Dedifferentiated amniotic fluid mesenchymal stem cell (primary cell): ENCODE data around the gene DCTN2.
"Not testable (repeated sequence)": the region's sequence is repeated elsewhere in the genome, so short reads cannot be mapped to it uniquely, and the experiment has no call there.

Source experiments
- DNase-seq: peaks from one replicate; pipeline ENCODE4 v3.0.0-alpha.2; 2016; ENCODE audit errors: extremely low spot score

DCTN2 gene

DNA sequence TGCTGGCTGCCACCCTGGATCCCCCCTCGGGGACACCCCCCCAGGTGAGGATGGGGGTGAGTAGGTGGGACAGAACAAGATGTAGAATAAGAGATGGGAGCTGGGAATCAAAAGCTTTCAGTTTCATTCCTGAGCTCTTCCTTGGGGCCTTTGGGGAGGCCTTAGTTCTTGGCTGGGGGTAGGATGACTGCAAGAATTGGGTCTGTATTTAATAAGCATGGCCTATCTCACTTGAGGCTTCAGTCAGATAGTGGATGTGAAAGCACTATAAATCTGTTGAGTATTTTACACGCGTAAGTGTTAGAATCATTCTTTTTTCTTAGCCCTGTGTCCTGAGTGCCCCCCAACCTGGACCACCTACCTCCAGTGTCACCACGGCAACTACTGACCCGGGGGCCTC lies 19.8 kb downstream of the DCTN2 start:
- no peak for DNase-seq

DNA sequence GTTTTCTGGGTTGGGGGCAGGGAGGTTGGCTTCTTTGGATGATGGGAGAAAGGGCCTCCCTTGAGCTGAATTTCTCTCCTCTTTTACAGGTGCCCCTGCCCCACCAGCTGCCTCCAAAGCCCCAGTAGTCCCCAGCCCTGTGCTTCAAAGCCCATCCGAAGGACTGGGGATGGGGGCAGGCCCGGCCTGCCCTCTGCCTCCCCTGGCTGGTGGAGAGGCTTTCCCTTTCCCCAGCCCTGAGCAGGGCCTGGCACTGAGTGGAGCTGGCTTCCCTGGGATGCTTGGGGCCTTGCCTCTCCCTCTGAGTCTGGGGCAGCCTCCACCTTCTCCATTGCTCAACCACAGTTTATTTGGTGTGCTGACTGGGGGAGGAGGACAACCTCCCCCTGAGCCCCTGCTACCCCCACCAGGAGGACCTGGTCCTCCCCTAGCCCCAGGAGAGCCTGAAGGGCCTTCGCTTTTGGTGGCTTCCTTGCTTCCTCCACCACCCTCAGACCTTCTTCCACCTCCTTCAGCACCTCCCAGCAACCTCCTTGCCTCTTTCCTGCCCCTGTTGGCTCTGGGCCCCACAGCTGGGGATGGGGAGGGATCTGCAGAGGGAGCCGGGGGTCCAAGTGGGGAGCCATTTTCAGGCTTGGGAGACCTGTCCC lies 20.4 kb downstream of the DCTN2 start:
- DNase-seq, result no peak

GRCh38 chr12:57525615-57526383 lies 21.2 kb downstream of the DCTN2 start:
- no peak for DNase-seq

- no peak for DNase-seq
Measured at GRCh38 chr12:57524814-57525614, 22.0 kb downstream of the DCTN2 start.

DNA sequence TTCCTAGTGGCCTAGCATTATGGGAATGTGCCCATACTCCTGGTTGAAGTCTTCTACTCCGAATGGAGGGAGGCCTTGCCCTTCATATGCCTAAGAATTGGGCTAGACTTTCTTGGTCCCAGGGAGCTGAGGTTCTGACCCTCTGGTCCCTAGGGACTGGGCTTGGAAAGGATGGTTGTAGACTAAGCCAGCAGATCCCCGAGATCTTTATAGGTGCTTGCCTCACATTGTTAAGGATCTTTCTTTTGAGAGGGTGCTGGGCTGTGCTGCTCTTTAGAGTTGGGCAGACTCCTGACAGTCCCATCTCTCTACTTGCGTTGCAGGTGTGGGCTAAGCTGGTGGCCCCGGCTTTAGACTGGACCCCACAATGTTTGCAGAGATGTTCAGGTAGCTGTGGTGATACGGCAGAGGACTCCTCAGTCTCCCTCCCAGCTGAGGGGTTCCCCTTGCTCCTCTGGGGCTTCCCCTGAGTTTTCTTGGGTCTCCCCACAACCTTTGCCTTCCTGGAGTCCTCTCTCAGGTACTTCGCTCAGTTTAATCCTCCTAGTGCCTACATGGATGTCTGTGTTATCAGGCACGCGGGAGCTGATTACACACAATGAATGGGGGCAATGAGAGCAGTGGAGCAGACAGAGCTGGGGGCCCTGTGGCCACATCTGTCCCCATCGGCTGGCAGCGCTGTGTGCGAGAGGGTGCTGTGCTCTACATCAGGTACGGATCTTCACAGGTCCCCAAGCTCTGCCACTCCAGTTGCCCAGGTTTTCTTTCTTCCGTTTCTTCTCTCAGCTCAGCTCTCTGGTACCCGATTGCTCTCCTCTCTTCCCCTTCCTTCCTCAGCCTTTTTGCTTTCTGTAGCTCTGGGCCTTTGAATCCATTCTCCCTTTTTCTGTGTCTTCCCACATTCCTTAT lies 23.0 kb downstream of the DCTN2 start:
- no peak for DNase-seq

- DNase-seq, result peak; percentile 36
Measured at GRCh38 chr12:57522887-57523705, 23.9 kb downstream of the DCTN2 start.

- DNase-seq, result peak; percentile 77
Measured at GRCh38 chr12:57522011-57522886, 24.7 kb downstream of the DCTN2 start, which contains the start of gene MBD6. Gene MBD6, plus strand, starts transcription at chr12:57522824. Its CDS starts 1,480 bp downstream, at chr12:57524304.

DNA sequence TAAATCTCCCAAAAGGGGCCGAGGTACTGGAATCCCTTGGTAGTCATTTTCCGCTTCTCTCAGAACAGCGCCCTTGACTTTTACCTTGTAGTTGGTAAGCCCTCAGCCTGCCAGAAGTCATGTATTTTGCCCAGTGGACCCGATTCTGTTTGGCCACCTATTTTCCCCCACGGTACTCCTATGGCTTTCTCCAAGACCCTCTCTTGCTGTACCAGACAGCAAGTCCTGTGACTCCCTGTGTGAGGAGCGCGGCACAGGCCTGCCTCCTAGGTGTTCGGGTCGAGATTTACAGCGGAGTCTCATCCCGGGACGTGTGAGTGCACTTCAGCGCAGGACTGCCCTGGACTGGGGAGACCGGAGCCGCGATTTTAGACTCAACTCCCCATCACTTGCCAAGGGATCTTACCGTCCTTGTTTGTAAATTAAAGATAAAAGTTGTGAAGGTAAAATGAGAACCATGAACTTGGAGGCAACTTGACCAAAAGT lies 25.4 kb downstream of the DCTN2 start:
- DNase-seq, result no peak

DNA sequence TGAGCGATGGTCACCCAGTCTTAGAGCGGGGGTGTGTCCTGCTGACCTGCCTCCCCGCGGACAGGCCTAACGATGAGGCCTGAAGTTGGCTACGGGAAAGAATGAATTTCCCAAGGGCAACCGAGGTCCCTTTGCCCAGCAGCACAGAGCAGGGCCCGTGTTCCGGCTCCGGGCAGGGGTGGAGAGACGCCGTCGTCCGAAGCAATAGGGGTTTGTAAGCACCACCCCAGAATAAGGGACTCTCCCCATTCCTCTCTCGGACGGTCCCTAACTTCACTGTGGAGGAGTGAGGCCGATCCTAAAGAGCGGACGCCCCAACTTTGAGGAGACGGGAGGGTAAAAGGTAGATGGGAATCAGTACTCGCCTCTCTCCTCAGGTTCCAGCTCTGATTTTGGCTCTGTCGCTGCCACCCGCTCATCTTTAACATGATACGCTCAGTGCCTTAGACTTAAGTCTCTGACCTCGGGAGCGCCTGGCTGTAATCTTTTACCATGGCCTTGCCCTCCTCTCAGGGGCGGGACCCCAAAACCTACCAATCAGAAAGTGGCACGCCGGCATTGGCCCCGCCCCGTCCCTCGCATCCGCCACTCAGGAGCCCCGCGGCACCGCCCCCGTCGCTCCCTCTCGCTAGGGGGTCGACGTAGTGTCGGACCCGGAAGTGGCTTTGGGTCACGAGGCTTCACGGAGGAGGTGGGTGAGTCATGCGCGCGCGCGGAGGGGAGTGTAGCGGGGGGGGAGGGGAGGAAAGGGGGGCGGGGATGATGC lies 26.8 kb downstream of the DCTN2 start, which contains the start of gene DDIT3:
TSS of gene DDIT3 (minus strand) at position 462 of the 766 bp plus-strand sequence. CDS start 3,108 bp downstream, outside the sequence.
- peak; percentile 99 for DNase-seq

- no peak for DNase-seq
Measured at GRCh38 chr12:57519796-57520052, 27.3 kb downstream of the DCTN2 start.

GRCh38 chr12:57518920-57519795 lies 27.8 kb downstream of the DCTN2 start:
- peak; percentile 37 for DNase-seq

GRCh38 chr12:57518176-57518919 lies 28.6 kb downstream of the DCTN2 start:
- no peak for DNase-seq

- not testable (repeated sequence) for DNase-seq
Measured at GRCh38 chr12:57517718-57518117, 29.3 kb downstream of the DCTN2 start.

- DNase-seq, result no peak
Measured at GRCh38 chr12:57517187-57517586, 29.8 kb downstream of the DCTN2 start.

DNA sequence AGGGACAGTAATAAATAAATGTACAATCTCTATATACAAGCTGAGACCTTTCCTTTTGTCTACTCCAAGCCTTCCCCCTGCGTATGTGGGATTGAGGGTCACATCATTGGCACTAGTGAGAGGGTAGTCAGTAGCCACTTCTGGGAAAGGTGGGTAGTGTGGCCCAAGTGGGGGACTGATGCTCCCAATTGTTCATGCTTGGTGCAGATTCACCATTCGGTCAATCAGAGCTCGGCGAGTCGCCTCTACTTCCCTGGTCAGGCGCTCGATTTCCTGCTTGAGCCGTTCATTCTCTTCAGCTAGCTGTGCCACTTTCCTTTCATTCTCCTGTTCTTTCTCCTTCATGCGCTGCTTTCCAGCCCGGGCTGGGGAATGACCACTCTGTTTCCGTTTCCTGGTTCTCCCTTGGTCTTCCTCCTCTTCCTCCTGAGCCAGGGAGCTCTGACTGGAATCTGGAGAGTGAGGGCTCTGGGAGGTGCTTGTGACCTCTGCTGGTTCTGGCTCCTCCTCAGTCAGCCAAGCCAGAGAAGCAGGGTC lies 30.3 kb downstream of the DCTN2 start:
- no peak for DNase-seq

- no peak for DNase-seq
Measured at GRCh38 chr12:57515934-57516541, 31.0 kb downstream of the DCTN2 start.
